ENCODE results near the gene NHS.

GRCh38 chrX:17605676-17606075 is 230.7 kb downstream of the NHS start:
- no peak for TF ChIP-seq POLR2A (IDR thresholded peaks at IDR 0.05)
- TF ChIP-seq CTCF (IDR thresholded peaks at IDR 0.05) = no peak
- no peak for TF ChIP-seq EP300 (IDR thresholded peaks at IDR 0.05)
